Endothelial cell (in vitro differentiated cells): Measurements from ENCODE around the gene DRC7. TPM values are rescaled to one million over a fixed set of nuclear protein-coding genes. Genes with fewer than 3 reads are reported as not detected.

Source experiments
- DNase-seq: peaks from one replicate; pipeline ENCODE4 v3.0.0; 2021; ENCODE audit warnings: low spot score
- H3K27ac Mint-ChIP-seq: one replicate; pipeline ENCODE4 v1.8.0; 2021; ENCODE audit warnings: mixed read lengths, inconsistent platforms; ENCODE audit not compliant: unreplicated experiment
- H3K27me3 Mint-ChIP-seq: one replicate; pipeline ENCODE4 v1.8.0; 2021; ENCODE audit warnings: mild to moderate bottlenecking, moderate library complexity, mixed read lengths, inconsistent platforms; ENCODE audit not compliant: unreplicated experiment
- H3K36me3 Mint-ChIP-seq: one replicate; pipeline ENCODE4 v1.8.0; 2021; ENCODE audit warnings: mild to moderate bottlenecking, low read depth, mixed read lengths, inconsistent platforms; ENCODE audit not compliant: unreplicated experiment
- H3K4me1 Mint-ChIP-seq: one replicate; pipeline ENCODE4 v1.8.0; 2021; ENCODE audit warnings: mild to moderate bottlenecking, mixed read lengths, inconsistent platforms; ENCODE audit not compliant: unreplicated experiment
- H3K4me3 Mint-ChIP-seq: one replicate; pipeline ENCODE4 v1.8.0; 2021; ENCODE audit warnings: mild to moderate bottlenecking, mixed read lengths, inconsistent platforms; ENCODE audit not compliant: unreplicated experiment
- H3K9me3 Mint-ChIP-seq: one replicate; pipeline ENCODE4 v1.8.0; 2021; ENCODE audit warnings: mixed read lengths, inconsistent platforms; ENCODE audit not compliant: unreplicated experiment
- total RNA-seq: library from RNA; stranded (reverse); fragmentation: NEBNext Ultra II Directional; extraction: Animal tissue kit (Norgen Biotek cat#: 25700); gene quantifications from one replicate; pipeline ENCODE4 v1.2.1, GENCODE V29; 2021; ENCODE audit not compliant: unreplicated experiment
- TF ChIP-seq, protein P1 (sequence below): fragments of 200-600 bp; sonication (generic); IDR thresholded peaks from one replicate; pipeline ENCODE4 v1.5.0; 2021; ENCODE audit warnings: antibody characterized with exemption; ENCODE audit not compliant: unreplicated experiment

DRC7 gene
- total RNA-seq, 1 donor from 2014 or later = 1.8 TPM

GRCh38 chr16:57685633-57686032 is 9.0 kb upstream of the DRC7 start:
- H3K27me3 Mint-ChIP-seq = peaks cover 9% of the 10 kb centered on the region
- H3K27ac Mint-ChIP-seq = no peak overlapping the region
- DNase-seq = no peak
- H3K36me3 Mint-ChIP-seq = no peaks in the 10 kb centered on the region
- no peak overlapping the region for H3K4me3 Mint-ChIP-seq
- peaks cover 29% of the 10 kb centered on the region for H3K4me1 Mint-ChIP-seq
- TF ChIP-seq, protein P1, sequence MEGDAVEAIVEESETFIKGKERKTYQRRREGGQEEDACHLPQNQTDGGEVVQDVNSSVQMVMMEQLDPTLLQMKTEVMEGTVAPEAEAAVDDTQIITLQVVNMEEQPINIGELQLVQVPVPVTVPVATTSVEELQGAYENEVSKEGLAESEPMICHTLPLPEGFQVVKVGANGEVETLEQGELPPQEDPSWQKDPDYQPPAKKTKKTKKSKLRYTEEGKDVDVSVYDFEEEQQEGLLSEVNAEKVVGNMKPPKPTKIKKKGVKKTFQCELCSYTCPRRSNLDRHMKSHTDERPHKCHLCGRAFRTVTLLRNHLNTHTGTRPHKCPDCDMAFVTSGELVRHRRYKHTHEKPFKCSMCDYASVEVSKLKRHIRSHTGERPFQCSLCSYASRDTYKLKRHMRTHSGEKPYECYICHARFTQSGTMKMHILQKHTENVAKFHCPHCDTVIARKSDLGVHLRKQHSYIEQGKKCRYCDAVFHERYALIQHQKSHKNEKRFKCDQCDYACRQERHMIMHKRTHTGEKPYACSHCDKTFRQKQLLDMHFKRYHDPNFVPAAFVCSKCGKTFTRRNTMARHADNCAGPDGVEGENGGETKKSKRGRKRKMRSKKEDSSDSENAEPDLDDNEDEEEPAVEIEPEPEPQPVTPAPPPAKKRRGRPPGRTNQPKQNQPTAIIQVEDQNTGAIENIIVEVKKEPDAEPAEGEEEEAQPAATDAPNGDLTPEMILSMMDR = no peak
- no peaks in the 10 kb centered on the region for H3K9me3 Mint-ChIP-seq

GRCh38 chr16:57686577-57686976 is 8.0 kb upstream of the DRC7 start:
- peaks cover 7% of the 10 kb centered on the region for H3K27me3 Mint-ChIP-seq
- no peak overlapping the region for H3K4me3 Mint-ChIP-seq
- H3K4me1 Mint-ChIP-seq = peaks cover 33% of the 10 kb centered on the region
- TF ChIP-seq, protein P1 = no peak
- no peaks in the 10 kb centered on the region for H3K9me3 Mint-ChIP-seq
- H3K36me3 Mint-ChIP-seq = no peaks in the 10 kb centered on the region
- no peak overlapping the region for H3K27ac Mint-ChIP-seq
- no peak for DNase-seq

DNA sequence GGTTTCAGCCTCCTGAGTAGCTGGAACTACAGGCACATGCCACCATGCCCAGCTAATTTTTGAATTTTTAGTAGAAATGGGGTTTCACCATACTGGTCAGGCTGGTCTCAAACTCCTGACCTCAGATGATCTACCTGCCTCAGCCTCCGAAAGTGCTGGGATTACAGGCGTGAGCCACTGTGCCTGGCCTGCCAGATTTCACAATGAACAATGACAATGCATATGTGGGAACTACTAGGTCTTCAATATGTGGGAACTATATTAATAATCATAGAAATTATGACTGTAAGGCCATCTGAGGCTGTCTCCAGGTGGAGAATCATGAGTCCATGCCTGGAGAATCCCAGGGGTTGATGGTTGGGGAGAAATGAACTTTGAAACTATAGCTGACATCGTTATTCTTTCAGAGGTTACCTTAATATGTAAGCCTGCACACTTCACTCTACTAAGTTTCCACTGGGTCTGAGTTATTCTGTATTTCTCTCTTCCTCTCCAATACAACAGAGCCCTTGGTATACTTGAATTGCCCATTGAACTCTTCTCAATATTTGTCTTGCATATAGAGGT is 7.2 kb upstream of the DRC7 start:
- Mint-ChIP-seq H3K27me3 (peaks cover 9% of the 10 kb centered on the region), H3K4me1 (peaks cover 36% of the 10 kb centered on the region), H3K27ac (no peak overlapping the region), H3K4me3 (no peak overlapping the region), H3K36me3 (no peaks in the 10 kb centered on the region), H3K9me3 (no peaks in the 10 kb centered on the region)
- no peak for DNase-seq
- TF ChIP-seq, protein P1 = no peak

- Mint-ChIP-seq H3K36me3 (no peaks in the 10 kb centered on the region), H3K4me1 (peaks cover 36% of the 10 kb centered on the region), H3K27me3 (peaks cover 10% of the 10 kb centered on the region), H3K9me3 (no peaks in the 10 kb centered on the region), H3K27ac (peak overlapping the region; percentile 83), H3K4me3 (no peak overlapping the region)
- TF ChIP-seq, protein P1 = no peak
- DNase-seq = no peak
These were observed 6.1 kb upstream of the DRC7 start for GRCh38 chr16:57688487-57688986.

GRCh38 chr16:57688987-57689761 is 5.4 kb upstream of the DRC7 start:
- peak overlapping the region; percentile 83 for H3K27ac Mint-ChIP-seq
- DNase-seq = no peak
- H3K4me3 Mint-ChIP-seq = no peak overlapping the region
- peaks cover 36% of the 10 kb centered on the region for H3K4me1 Mint-ChIP-seq
- TF ChIP-seq, protein P1 = no peak
- no peaks in the 10 kb centered on the region for H3K9me3 Mint-ChIP-seq
- H3K36me3 Mint-ChIP-seq = no peaks in the 10 kb centered on the region
- peaks cover 10% of the 10 kb centered on the region for H3K27me3 Mint-ChIP-seq
